ENCODE results near the gene KLK6. TPM values are rescaled to one million over a fixed set of nuclear protein-coding genes. Genes with fewer than 3 reads are reported as not detected.
"Not testable (repeated sequence)": the region's sequence is repeated elsewhere in the genome, so short reads cannot be mapped to it uniquely, and the experiment has no call there.

The KLK6 gene
- total RNA-seq, 1 donor from 2014 or later: 0.62 TPM

- DNase-seq (ENCODE audit: low spot score, unreplicated experiment): no peak
- H3K27me3 Mint-ChIP-seq: peaks cover 34% of the 10 kb centered on the region
- H3K4me3 Mint-ChIP-seq (ENCODE audit: low read depth): no peak overlapping the region
- no peak for TF ChIP-seq CTCF (IDR thresholded peaks at IDR 0.05; ENCODE audit: unreplicated experiment)
- no peaks in the 10 kb centered on the region for H3K9me3 Mint-ChIP-seq (ENCODE audit: low read depth)
- H3K27ac Mint-ChIP-seq: no peak overlapping the region
- H3K36me3 Mint-ChIP-seq (ENCODE audit: insufficient read depth): no peaks in the 10 kb centered on the region
- no peaks in the 10 kb centered on the region for H3K4me1 Mint-ChIP-seq (ENCODE audit: low read depth)
These were observed 23.3 kb upstream of the KLK6 start for GRCh38 chr19:50992666-50993035.

GRCh38 chr19:50984416-50984815 lies 15.0 kb upstream of the KLK6 start:
- H3K4me3 Mint-ChIP-seq (ENCODE audit: low read depth); H3K27ac Mint-ChIP-seq; H3K36me3 Mint-ChIP-seq (ENCODE audit: insufficient read depth); DNase-seq (ENCODE audit: low spot score, unreplicated experiment); H3K4me1 Mint-ChIP-seq (ENCODE audit: low read depth); H3K9me3 Mint-ChIP-seq (ENCODE audit: low read depth): not testable (repeated sequence)
- H3K27me3 Mint-ChIP-seq: peaks cover 57% of the 10 kb centered on the region

GRCh38 chr19:50983625-50984292 lies 14.4 kb upstream of the KLK6 start, which contains the start of gene KLK7:
Gene KLK7 (minus strand): TSS chr19:50983917. CDS start chr19:50982399, 1,518 bp downstream.
- TF ChIP-seq CTCF (IDR thresholded peaks at IDR 0.05; ENCODE audit: unreplicated experiment): no peak
- no peak for DNase-seq (ENCODE audit: low spot score, unreplicated experiment)
- H3K9me3 Mint-ChIP-seq (ENCODE audit: low read depth): no peaks in the 10 kb centered on the region

GRCh38 chr19:50982186-50982585 lies 12.8 kb upstream of the KLK6 start:
- Mint-ChIP-seq H3K9me3 (ENCODE audit: low read depth) (peaks cover under 1% of the 10 kb centered on the region), H3K27me3 (peaks cover 43% of the 10 kb centered on the region)

More at GRCh38 chr19:50983625-50984292, 14.4 kb upstream of the KLK6 start, which contains the start of gene KLK7:
- H3K36me3 Mint-ChIP-seq (ENCODE audit: insufficient read depth): no peaks in the 10 kb centered on the region
- no peaks in the 10 kb centered on the region for H3K4me1 Mint-ChIP-seq (ENCODE audit: low read depth)
- peak within 1 kb of the TSS; percentile 37 for H3K27ac Mint-ChIP-seq
- no peak within 1 kb of the TSS for H3K4me3 Mint-ChIP-seq (ENCODE audit: low read depth)
- H3K27me3 Mint-ChIP-seq: peaks cover 54% of the 10 kb centered on the region

GRCh38 chr19:50981587-50982146 lies 12.3 kb upstream of the KLK6 start:
- Mint-ChIP-seq H3K27me3 (peaks cover 41% of the 10 kb centered on the region), H3K4me1 (ENCODE audit: low read depth) (no peaks in the 10 kb centered on the region), H3K4me3 (ENCODE audit: low read depth) (no peak overlapping the region), H3K27ac (peak overlapping the region; percentile 53), H3K36me3 (ENCODE audit: insufficient read depth) (no peaks in the 10 kb centered on the region), H3K9me3 (ENCODE audit: low read depth) (peaks cover 2% of the 10 kb centered on the region)
- DNase-seq (ENCODE audit: low spot score, unreplicated experiment): no peak
- no peak for TF ChIP-seq CTCF (IDR thresholded peaks at IDR 0.05; ENCODE audit: unreplicated experiment)

More at GRCh38 chr19:50982186-50982585, 12.8 kb upstream of the KLK6 start:
- Mint-ChIP-seq H3K27ac (no peak overlapping the region), H3K4me1 (ENCODE audit: low read depth) (no peaks in the 10 kb centered on the region), H3K36me3 (ENCODE audit: insufficient read depth) (no peaks in the 10 kb centered on the region), H3K4me3 (ENCODE audit: low read depth) (no peak overlapping the region)
- no peak for TF ChIP-seq CTCF (IDR thresholded peaks at IDR 0.05; ENCODE audit: unreplicated experiment)
- no peak for DNase-seq (ENCODE audit: low spot score, unreplicated experiment)

GRCh38 chr19:50980208-50980607 lies 10.8 kb upstream of the KLK6 start:
- H3K9me3 Mint-ChIP-seq (ENCODE audit: low read depth): peaks cover 2% of the 10 kb centered on the region
- no peak overlapping the region for H3K27ac Mint-ChIP-seq
- H3K36me3 Mint-ChIP-seq (ENCODE audit: insufficient read depth): no peaks in the 10 kb centered on the region
- TF ChIP-seq CTCF (IDR thresholded peaks at IDR 0.05; ENCODE audit: unreplicated experiment): no peak
- H3K4me3 Mint-ChIP-seq (ENCODE audit: low read depth): no peak overlapping the region
- DNase-seq (ENCODE audit: low spot score, unreplicated experiment): no peak
- peaks cover 7% of the 10 kb centered on the region for H3K4me1 Mint-ChIP-seq (ENCODE audit: low read depth)
- peaks cover 33% of the 10 kb centered on the region for H3K27me3 Mint-ChIP-seq
